KOPT-K1 (cell line): ENCODE data around the gene IQCC.

ENCODE experiments used
- H3K27ac ChIP-seq: fragments of 200-600 bp; sonication (generic); 2 replicates; pipeline ENCODE4 v1.5.1; 2016; ENCODE audit warnings: antibody characterized with exemption, mild to moderate bottlenecking, low read depth, low read length; ENCODE audit not compliant: poor library complexity, severe bottlenecking
- H3K36me3 ChIP-seq: fragments of 200-600 bp; sonication (generic); 2 replicates; pipeline ENCODE4 v1.5.1; 2017; ENCODE audit warnings: antibody characterized with exemption, mild to moderate bottlenecking, low read length, moderate library complexity; ENCODE audit not compliant: insufficient read depth
- H3K9me3 ChIP-seq: fragments of 200-600 bp; sonication (generic); 2 replicates; pipeline ENCODE4 v1.5.1; 2017; ENCODE audit warnings: antibody characterized with exemption, low read length, mild to moderate bottlenecking; ENCODE audit not compliant: insufficient read depth, poor library complexity, severe bottlenecking

IQCC gene

GRCh38 chr1:32255072-32256071 lies 49.9 kb downstream of the IQCC start:
- H3K27ac ChIP-seq, result peak overlapping the region; percentile 45
- H3K9me3 ChIP-seq, result no peaks in the 10 kb centered on the region
- H3K36me3 ChIP-seq, result peaks cover 31% of the 10 kb centered on the region

- Histone ChIP-seq H3K36me3 (peaks cover 42% of the 10 kb centered on the region), H3K9me3 (no peaks in the 10 kb centered on the region), H3K27ac (peak overlapping the region; percentile 6)
Measured at GRCh38 chr1:32256473-32257226, 51.2 kb downstream of the IQCC start.

- H3K27ac ChIP-seq, result no peak overlapping the region
- peaks cover 42% of the 10 kb centered on the region for H3K36me3 ChIP-seq
- H3K9me3 ChIP-seq, result no peaks in the 10 kb centered on the region
Measured at GRCh38 chr1:32257227-32257508, 51.7 kb downstream of the IQCC start.
